Stimulated activated CD4-positive, alpha-beta T cell treated with anti-CD3 and anti-CD28 coated beads, Interleukin-2, amount 100 ng/mL, for 24 hours (primary cell): ENCODE results near the gene TDRKH.
"Not testable (repeated sequence)": the region's sequence is repeated elsewhere in the genome, so short reads cannot be mapped to it uniquely, and the experiment has no call there.

Source experiments
- DNase-seq, 2 donors: peaks; one replicate each; pipeline ENCODE4 v3.0.0-alpha.2; 2020

The TDRKH gene

GRCh38 chr1:151760597-151761385, 29.5 kb downstream of the TDRKH start:
- DNase-seq, result no peak

- no peak for DNase-seq
Measured at GRCh38 chr1:151759241-151759640, 31.1 kb downstream of the TDRKH start.

- no peak for DNase-seq
Measured at GRCh38 chr1:151756291-151756690, 34.0 kb downstream of the TDRKH start.

- no peak for DNase-seq
Measured at GRCh38 chr1:151741516-151741915, 48.8 kb downstream of the TDRKH start.

- no peak for DNase-seq
Measured at GRCh38 chr1:151739590-151740355, 50.5 kb downstream of the TDRKH start.

GRCh38 chr1:151737479-151737878, 52.8 kb downstream of the TDRKH start:
- no peak for DNase-seq

- no peak for DNase-seq
Measured at GRCh38 chr1:151737026-151737425, 53.3 kb downstream of the TDRKH start.

GRCh38 chr1:151733995-151734394, 56.3 kb downstream of the TDRKH start:
- not testable (repeated sequence) for DNase-seq

- no peak for DNase-seq
Measured at GRCh38 chr1:151733126-151733525, 57.2 kb downstream of the TDRKH start.

GRCh38 chr1:151729966-151730291, 60.4 kb downstream of the TDRKH start:
- no peak for DNase-seq

GRCh38 chr1:151729157-151729965, 60.9 kb downstream of the TDRKH start:
- DNase-seq, result no peak

GRCh38 chr1:151728151-151729054, 61.9 kb downstream of the TDRKH start:
- no peak for DNase-seq

GRCh38 chr1:151723726-151724370, 66.5 kb downstream of the TDRKH start:
- DNase-seq, result no peak
